DMS53 (cell line): Measurements from ENCODE around the gene DNAJC2.
"Not testable (repeated sequence)": the region's sequence is repeated elsewhere in the genome, so short reads cannot be mapped to it uniquely, and the experiment has no call there.

Source experiments
- DNase-seq: peaks from one replicate; lab custom pipeline; 2025; lab: John Stamatoyannopoulos, UW

DNAJC2 gene

GRCh38 chr7:103341466-103341865, 3.1 kb downstream of the DNAJC2 start:
- DNase-seq = no peak

- DNase-seq = no peak
These were observed 5.7 kb downstream of the DNAJC2 start for GRCh38 chr7:103338864-103339263.

GRCh38 chr7:103336761-103337160, 7.8 kb downstream of the DNAJC2 start:
- DNase-seq = no peak

DNA sequence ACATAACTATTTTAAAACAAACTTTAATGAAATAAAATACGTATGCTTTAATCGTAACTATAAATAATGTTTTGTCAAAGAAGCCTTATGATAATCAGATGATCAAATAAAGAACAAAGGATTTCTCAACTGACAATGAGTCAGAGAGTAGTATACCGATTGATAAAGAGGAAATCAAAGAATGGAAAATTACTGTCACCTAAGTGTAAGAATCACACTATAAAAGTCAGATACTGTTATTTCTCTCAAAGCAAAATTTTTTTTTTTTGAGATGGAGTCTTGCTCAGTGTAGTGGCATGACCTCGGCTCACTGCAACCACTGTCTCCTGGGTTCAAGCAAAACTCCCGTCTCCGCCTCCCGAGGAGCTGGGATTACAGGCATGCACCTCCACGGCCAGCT, 18.8 kb downstream of the DNAJC2 start:
- DNase-seq = no peak

DNA sequence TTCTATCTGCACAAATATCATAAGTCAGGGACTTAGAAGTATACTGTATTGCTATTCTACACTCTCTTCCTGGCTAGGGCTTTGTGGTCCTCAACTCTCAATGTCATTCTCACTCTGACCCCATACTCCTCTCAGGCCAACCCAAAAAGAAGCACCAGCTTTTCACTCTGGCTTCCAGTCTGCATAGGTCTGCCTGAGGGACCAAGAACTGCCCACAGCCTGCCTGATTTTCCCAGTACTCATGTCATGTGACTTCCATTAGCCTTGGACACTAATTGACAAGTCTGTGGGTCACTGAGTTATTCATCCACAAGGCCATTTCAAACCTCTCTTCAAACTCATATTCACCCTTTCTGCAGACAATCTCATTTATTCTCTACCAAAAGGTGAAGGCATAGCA, 27.6 kb downstream of the DNAJC2 start:
- no peak for DNase-seq

DNA sequence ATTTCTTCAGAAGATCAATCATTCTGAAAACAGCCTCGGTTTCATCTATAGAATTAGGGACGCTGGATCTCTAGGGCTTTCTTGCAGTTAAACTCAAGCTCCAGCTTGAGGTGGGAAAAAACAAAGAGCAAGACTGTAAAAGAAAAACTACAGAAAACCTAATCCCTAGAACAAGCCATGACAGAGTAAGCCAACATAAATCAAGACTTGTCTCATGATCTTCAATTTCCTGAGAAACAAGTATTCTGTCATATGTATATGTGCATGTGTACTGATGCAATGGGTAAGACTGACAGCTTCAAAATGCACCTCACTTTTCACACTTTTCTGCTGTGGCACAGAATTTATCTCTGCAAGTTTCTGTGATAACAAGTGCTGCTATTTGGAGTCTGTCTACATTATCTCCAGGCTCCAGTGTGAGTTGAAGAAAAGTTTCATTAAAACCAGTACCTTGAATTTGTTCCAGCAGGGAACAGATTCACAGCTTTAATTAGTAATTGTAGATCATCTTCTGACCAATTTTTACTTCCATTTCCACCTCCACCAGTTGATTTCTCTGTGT, 28.1 kb downstream of the DNAJC2 start:
- DNase-seq = no peak

GRCh38 chr7:103314852-103315251, 29.7 kb downstream of the DNAJC2 start:
- DNase-seq = no peak

DNA sequence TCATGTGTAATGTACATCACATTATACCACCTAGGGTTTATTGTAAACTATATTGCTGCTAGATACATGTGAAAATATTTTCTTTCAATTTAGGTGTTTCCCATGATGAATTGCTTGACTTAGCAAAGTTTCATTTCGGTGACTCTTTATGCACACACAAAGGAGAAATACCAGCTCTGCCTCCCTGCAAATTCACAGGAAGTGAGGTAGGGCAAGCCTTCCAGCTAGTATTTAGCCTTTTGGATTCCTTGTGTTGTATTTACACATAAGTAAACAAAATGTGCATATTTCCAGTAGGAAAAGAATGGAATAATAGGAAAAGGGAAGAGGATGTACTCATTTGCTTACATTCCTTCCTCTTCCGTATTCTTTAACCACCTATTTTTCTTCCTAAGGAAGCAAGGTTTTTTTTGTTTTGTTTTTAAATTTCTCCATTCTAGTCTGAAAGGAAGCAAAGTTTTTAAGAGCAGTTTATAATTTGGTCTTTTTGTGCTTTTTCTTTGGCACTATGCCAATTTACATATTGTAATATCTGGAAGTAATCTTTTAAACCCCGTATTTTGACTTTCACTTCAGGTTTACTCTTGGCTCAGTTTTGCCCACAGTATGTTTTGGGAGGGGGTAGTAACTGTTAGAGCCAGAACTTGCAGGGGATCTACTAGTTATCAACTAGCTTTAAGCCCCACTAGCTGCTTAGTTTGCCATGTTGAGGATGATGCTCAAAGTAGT, 36.9 kb downstream of the DNAJC2 start:
- peak; percentile 19 for DNase-seq

GRCh38 chr7:103301441-103301840, 43.1 kb downstream of the DNAJC2 start:
- DNase-seq = no peak

GRCh38 chr7:103299660-103300059, 44.9 kb downstream of the DNAJC2 start:
- no peak for DNase-seq

- no peak for DNase-seq
These were observed 46.8 kb downstream of the DNAJC2 start for GRCh38 chr7:103297837-103298179.

GRCh38 chr7:103296901-103297836, 47.4 kb downstream of the DNAJC2 start, which contains the start of gene PMPCB:
PMPCB (plus strand) TSS chr7:103297435; CDS start chr7:103297460, 25 bp downstream.
- DNase-seq = peak; percentile 97

DNA sequence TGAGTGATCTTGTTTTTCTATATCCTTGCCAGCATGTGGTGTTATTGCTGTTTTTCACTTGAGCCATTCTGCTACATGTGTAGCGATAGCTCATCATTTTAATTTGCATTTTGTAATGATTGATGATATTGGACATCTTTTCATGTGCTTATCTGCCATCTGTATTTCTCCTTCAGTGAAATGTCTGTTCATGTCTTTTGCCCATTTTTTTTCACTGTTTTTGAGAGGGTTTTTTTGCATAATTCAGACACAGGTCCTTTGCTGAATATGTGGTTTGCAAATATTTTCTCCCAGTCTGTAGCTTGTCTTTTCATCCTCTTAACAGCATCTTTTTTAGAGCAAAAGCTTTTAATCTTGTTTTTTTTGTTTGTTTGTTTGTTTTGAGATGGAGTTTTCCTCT, 51.0 kb downstream of the DNAJC2 start:
- DNase-seq = no peak

DNA sequence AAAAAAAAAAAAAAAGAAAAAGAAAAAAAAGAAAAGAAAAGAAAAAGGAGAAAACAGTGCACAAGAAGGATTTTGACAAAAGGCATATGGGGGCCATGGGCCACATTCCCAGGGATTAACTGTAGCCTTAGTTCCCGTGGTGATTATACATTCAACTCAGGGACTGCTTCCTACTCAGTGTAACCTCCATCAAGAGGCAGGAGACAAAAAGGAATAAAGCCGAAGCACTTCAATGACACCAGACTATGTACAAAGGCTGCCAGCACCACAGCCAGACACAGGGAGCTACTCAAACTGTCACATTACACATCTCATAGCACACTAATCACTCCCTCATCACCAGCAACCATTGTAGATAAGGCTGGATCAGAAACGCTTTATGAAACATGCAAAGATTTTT, 52.4 kb downstream of the DNAJC2 start:
- no peak for DNase-seq

DNA sequence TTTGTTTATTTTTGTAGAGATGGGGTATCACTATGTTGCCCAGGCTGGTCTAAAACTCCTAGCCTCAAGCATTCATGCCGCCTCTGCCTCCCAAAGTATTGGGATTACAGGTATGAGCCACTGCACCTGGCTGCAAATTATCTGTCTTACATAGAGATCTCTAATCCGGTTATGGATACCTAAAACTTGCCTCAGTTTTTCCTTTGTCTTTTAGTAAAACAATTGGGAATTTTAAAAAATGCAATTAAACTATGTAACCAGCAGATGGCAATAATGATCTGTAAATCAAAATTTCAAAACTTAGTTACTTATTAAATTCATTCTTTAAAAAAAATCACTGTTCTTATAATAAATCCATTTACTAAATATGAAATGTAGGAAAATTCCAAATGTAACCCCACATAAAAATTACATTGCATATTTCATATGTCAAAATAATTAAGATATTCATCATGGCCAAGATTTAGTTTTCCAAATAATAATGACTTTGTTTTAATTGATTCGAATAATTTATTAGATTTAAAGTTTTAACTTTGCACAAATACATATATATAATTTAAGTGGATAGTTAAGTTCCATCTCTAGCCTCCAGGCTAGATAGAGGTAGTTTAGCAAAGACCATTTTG, 61.7 kb downstream of the DNAJC2 start:
- not testable (repeated sequence) for DNase-seq

DNA sequence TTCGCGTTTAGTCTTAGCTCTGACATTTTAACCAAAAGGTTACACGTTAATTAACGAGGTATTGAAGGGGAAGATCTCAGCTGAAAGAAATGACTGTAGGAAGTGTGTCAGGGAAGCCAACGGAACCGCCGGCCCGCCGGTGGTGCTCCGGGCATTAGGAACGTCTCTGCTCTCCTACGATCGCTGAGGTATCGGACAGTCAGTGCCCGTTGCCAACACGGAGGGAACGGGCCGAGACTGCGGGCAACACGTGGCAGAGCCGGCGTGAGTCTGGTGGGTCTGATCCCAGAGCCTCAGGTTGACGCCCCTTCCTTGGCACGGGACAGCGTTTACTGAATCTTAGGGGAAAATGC, 63.8 kb downstream of the DNAJC2 start:
- DNase-seq = peak; percentile 69

DNA sequence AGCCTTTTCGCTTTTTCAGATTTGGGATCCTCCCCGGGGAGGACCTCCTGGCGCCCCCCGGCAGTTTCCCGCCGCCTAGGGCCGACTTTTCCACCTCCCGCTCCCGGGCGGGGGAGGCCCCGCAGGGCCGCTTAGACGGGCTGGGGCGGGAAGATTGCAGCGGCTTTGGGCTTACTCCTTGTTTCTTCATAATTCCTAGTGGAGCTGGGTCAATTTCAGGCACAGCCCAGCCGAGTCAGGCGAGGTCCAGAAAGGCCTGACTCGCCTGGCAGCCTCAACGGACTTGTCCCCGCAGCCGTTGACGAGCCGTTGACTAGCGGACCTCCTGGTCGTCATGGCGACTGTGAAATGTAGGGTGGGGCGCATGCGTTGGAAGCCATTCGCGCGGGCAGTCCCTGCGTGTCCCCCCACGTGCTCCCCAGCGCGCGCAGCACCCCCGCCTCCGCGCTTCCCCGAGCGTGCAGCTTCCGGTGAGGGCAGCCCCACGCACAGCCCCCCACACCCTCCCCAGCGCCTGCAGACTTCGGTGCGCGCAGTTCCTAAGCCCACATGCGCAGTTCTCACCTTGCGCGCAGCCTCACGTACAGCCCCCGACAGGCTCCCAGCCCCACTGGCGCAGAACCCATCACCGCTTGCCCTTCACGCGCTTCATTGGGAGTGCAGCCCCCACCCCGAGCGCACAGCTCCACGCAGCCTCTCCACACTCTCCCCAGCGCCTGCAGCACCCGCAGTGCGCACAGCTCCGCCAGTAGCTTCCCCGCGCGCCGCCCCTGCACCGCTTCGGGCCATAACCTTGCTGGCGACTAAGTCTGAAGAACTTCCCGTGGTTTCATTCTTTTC, 64.4 kb downstream of the DNAJC2 start:
- DNase-seq = peak; percentile 91

GRCh38 chr7:103279636-103279962, 65.0 kb downstream of the DNAJC2 start:
- peak; percentile 73 for DNase-seq

DNA sequence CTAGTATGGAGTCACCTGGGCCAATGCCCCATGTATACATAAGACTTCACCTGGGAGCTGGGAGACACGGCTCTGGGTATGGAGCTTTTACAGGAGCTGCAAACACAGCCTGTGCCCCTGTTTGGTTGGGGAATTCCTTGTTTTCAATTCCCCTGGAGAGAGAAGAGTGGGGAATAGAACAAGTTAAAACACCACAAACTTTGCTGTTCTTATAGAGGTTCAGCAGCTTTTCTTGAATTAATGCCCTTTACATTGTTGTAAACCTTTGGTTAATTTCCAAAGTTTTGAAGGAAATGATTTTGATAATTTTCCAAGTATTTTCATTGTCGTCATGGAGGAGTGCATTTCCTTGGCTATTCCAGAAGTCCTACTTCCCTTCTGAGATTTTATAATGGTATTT, 66.4 kb downstream of the DNAJC2 start:
- DNase-seq = not testable (repeated sequence)

DNA sequence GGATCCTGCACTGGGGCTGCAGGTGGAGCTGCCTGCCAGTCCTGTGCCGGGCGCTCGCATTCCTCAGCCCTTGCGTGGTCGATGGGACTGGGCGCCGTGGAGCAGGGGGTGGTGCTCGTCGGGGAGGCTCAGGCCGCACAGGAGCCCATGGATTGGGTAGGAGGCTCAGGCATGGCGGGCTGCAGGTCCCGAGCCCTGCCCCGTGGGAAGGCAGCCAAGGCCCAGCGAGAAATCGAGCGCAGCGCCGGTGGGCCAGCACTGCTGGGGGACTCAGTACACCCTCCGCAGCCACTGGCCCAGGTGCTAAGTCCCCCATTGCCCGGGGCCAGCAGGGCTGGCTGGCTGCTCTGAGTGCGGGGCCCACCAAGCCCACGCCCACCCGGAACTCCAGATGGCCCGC, 69.7 kb downstream of the DNAJC2 start:
- DNase-seq = not testable (repeated sequence)

DNA sequence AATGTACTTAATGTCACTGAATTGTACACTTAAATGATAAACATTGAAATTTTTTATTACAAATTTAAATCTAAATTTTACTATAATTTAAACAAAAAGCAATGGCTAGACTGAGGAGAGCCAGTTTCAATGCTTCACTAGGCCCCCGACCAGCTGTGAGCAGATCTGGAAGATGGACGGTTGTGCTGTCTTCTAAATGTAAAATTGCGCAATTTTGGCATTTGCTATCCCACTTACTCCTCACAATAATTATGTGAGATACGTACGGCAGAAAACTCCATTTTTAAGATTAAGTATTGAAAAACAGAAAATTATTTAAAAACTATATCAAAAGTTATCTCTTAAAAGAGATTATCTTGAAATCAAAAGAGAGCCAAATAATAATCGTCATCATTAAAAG, 71.2 kb downstream of the DNAJC2 start:
- not testable (repeated sequence) for DNase-seq

GRCh38 chr7:103266229-103266628, 78.3 kb downstream of the DNAJC2 start:
- DNase-seq = not testable (repeated sequence)
